Activated CD8-positive, alpha-beta T cell treated with anti-CD3 and anti-CD28 coated beads for 36 hours (primary cell): ENCODE measurements around the gene STAT5A. TPM values are rescaled to one million over a fixed set of nuclear protein-coding genes. Genes with fewer than 3 reads are reported as not detected.
"Not testable (repeated sequence)": the region's sequence is repeated elsewhere in the genome, so short reads cannot be mapped to it uniquely, and the experiment has no call there.

Experiments
- ATAC-seq: fragments of 200-7000 bp; cut with Tn5 transposase; one replicate; pipeline ENCODE4 v1.10.0; 2021; ENCODE audit warnings: mild to moderate bottlenecking, moderate library complexity
- CTCF ChIA-PET: fragments of 350-600 bp; sonication (Branson Sonifier 250); formaldehyde crosslinking; loops from one replicate; lab custom pipeline; 2021; ENCODE audit warnings: antibody characterized with exemption; lab: Charles Lee
- POLR2A ChIA-PET: fragments of 350-600 bp; sonication (Branson Sonifier 250); formaldehyde crosslinking; loops from one replicate; lab custom pipeline; 2021; ENCODE audit warnings: antibody characterized with exemption; lab: Charles Lee
- DNase-seq: peaks from one replicate; pipeline ENCODE4 v3.0.0-alpha.2; 2020
- H3K27ac Mint-ChIP-seq: one replicate; pipeline ENCODE4 v1.8.0; 2021; ENCODE audit warnings: mild to moderate bottlenecking, mixed read lengths
- H3K27me3 Mint-ChIP-seq: one replicate; pipeline ENCODE4 v1.8.0; 2021; ENCODE audit warnings: mixed read lengths
- H3K36me3 Mint-ChIP-seq: one replicate; pipeline ENCODE4 v1.8.0; 2021; ENCODE audit warnings: low read depth, mixed read lengths
- H3K4me1 Mint-ChIP-seq: one replicate; pipeline ENCODE4 v1.8.0; 2021; ENCODE audit warnings: low read depth, mixed read lengths
- H3K4me3 Mint-ChIP-seq: one replicate; pipeline ENCODE4 v1.8.0; 2021; ENCODE audit warnings: mild to moderate bottlenecking, moderate library complexity, mixed read lengths
- H3K9me3 Mint-ChIP-seq: one replicate; pipeline ENCODE4 v1.8.0; 2021; ENCODE audit warnings: mixed read lengths
- intact Hi-C: fragments of 100-400 bp; cut with micrococcal nuclease; formaldehyde crosslinking; loops from one replicate; pipeline ENCODE4 v1.10.0; 2022
- total RNA-seq, 2 experiments: library from RNA; stranded (reverse); gene quantifications; one replicate each; pipeline ENCODE4 v1.2.3, GENCODE V29; 2021
- TF ChIP-seq, protein P1 (sequence below): fragments of 200-600 bp; IDR thresholded peaks from one replicate; pipeline ENCODE4 v1.8.0; 2022; ENCODE audit warnings: antibody characterized with exemption, mild to moderate bottlenecking

STAT5A gene
- total RNA-seq, 2 experiments from 2014 or later: 163 to 190 TPM

DNA sequence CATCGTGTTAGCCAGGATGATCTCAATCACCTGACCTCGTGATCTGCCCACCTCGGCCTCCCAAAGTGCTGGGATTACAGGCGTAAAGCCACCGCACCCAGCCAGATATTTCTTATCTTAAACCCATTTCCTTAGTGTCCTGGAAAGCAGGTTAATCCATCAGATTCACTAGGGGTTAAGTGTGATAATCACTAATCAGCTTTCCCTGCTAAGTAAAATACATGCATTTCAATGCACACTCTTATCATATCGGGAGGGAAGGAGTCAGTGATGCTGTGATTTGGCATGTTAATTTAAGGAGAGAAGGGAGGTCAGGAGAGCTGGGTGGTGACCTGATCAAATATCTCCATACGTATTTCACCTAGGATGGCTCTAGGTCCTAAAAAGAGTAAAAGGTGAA, 70.8 kb downstream of the STAT5A start:
- Mint-ChIP-seq H3K4me3 (no peak overlapping the region), H3K36me3 (peaks cover 48% of the 10 kb centered on the region), H3K9me3 (no peaks in the 10 kb centered on the region), H3K27ac (no peak overlapping the region), H3K4me1 (peaks cover 68% of the 10 kb centered on the region), H3K27me3 (no peaks in the 10 kb centered on the region)
- TF ChIP-seq, protein P1, sequence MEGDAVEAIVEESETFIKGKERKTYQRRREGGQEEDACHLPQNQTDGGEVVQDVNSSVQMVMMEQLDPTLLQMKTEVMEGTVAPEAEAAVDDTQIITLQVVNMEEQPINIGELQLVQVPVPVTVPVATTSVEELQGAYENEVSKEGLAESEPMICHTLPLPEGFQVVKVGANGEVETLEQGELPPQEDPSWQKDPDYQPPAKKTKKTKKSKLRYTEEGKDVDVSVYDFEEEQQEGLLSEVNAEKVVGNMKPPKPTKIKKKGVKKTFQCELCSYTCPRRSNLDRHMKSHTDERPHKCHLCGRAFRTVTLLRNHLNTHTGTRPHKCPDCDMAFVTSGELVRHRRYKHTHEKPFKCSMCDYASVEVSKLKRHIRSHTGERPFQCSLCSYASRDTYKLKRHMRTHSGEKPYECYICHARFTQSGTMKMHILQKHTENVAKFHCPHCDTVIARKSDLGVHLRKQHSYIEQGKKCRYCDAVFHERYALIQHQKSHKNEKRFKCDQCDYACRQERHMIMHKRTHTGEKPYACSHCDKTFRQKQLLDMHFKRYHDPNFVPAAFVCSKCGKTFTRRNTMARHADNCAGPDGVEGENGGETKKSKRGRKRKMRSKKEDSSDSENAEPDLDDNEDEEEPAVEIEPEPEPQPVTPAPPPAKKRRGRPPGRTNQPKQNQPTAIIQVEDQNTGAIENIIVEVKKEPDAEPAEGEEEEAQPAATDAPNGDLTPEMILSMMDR: no peak
- ATAC-seq (no peak), DNase-seq (no peak)
- ChIA-PET POLR2A (interaction anchor here (1.2 to 1.3 kb wide), 3 partner anchors 11 to 30 kb away, joined by 3 to 4 read pairs (median 4); no protein-coding TSS in a partner anchor), CTCF (interaction anchor here (1.2 to 2.0 kb wide), 6 partner anchors 18 to 47 kb away, joined by 3 to 9 read pairs (median 4); no protein-coding TSS in a partner anchor)
- intact Hi-C loops: no loop called here

DNA sequence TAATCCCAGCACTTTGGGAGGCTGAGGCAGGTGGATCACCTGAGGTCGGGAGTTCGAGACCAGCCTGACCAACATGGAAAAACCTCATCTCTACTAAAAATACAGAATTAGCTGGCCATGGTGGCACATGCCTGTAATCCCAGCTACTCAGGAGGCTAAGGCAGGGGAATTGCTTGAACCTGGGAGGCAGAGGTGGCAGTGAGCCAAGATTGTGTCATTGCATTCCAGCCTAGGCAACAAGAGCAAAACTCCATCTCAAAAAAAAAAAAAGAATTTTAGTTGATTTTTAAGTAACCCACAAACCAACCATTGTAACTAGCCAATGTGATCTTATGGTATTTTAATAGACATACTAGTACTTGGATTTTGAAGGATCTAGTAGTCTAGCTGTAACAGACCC, 72.1 kb downstream of the STAT5A start:
- DNase-seq, intact Hi-C loops, H3K4me3 Mint-ChIP-seq, H3K27me3 Mint-ChIP-seq, ATAC-seq, H3K9me3 Mint-ChIP-seq: not testable (repeated sequence)
- peaks cover 71% of the 10 kb centered on the region for H3K4me1 Mint-ChIP-seq
- H3K27ac Mint-ChIP-seq: peak overlapping the region; percentile 25
- H3K36me3 Mint-ChIP-seq: peaks cover 59% of the 10 kb centered on the region
- ChIA-PET POLR2A (interaction anchor here (1.0 to 1.3 kb wide), 3 partner anchors 20 to 49 kb away, joined by 4 to 6 read pairs (median 4); no protein-coding TSS in a partner anchor), CTCF (interaction anchor here (1.8 kb wide), 1 partner anchor 39 kb away, joined by 9 read pairs; no protein-coding TSS in a partner anchor)

Other genes starting within 250 kb of the STAT5A start
- under 1 TPM; 0.72 to 0.77 TPM for gene C17orf113, start 237.9 kb upstream of the STAT5A start, total RNA-seq
- gene ZNF385C, start 190.0 kb upstream of the STAT5A start, total RNA-seq: 1 to 10 TPM; 1.3 TPM
- gene DHX58, start 175.8 kb upstream of the STAT5A start, total RNA-seq: 10 to 100 TPM; 31.7 to 36.2 TPM
- gene KAT2A, start 167.1 kb upstream of the STAT5A start, total RNA-seq: 10 to 100 TPM; 49.2 to 50.2 TPM
- under 1 TPM in 1 of 2 experiments, not detected in 1; 0.41 TPM for gene HSPB9, start 165.7 kb upstream of the STAT5A start, total RNA-seq
- 10 to 100 TPM; 30.7 to 32.5 TPM for gene RAB5C, start 133.5 kb upstream of the STAT5A start, total RNA-seq
- gene KCNH4, start 107.4 kb upstream of the STAT5A start, total RNA-seq: under 1 TPM; 0.38 to 0.43 TPM
- gene HCRT, start 103.0 kb upstream of the STAT5A start, total RNA-seq: not detected
- 10 to 100 TPM; 12.3 to 14.9 TPM for gene GHDC, start 94.0 kb upstream of the STAT5A start, total RNA-seq
- 100 to 1,000 TPM; 128 to 129 TPM for gene STAT5B, start 12.1 kb upstream of the STAT5A start, total RNA-seq
- 100 to 1,000 TPM; 276 to 286 TPM for gene STAT3, start 99.9 kb downstream of the STAT5A start, total RNA-seq
- gene CAVIN1, start 134.8 kb downstream of the STAT5A start, total RNA-seq: 1 to 10 TPM; 1.8 to 2.0 TPM
- 1 to 10 TPM; 5.8 to 7.1 TPM for gene ATP6V0A1, start 170.4 kb downstream of the STAT5A start, total RNA-seq
- 10 to 100 TPM; 10.8 to 11.4 TPM for gene NAGLU, start 247.7 kb downstream of the STAT5A start, total RNA-seq